NCI-H345 (cell line): ENCODE data around the gene DUOX1.

Experiments
- DNase-seq: peaks from one replicate; lab custom pipeline; 2025; lab: John Stamatoyannopoulos, UW

DUOX1 gene

DNA sequence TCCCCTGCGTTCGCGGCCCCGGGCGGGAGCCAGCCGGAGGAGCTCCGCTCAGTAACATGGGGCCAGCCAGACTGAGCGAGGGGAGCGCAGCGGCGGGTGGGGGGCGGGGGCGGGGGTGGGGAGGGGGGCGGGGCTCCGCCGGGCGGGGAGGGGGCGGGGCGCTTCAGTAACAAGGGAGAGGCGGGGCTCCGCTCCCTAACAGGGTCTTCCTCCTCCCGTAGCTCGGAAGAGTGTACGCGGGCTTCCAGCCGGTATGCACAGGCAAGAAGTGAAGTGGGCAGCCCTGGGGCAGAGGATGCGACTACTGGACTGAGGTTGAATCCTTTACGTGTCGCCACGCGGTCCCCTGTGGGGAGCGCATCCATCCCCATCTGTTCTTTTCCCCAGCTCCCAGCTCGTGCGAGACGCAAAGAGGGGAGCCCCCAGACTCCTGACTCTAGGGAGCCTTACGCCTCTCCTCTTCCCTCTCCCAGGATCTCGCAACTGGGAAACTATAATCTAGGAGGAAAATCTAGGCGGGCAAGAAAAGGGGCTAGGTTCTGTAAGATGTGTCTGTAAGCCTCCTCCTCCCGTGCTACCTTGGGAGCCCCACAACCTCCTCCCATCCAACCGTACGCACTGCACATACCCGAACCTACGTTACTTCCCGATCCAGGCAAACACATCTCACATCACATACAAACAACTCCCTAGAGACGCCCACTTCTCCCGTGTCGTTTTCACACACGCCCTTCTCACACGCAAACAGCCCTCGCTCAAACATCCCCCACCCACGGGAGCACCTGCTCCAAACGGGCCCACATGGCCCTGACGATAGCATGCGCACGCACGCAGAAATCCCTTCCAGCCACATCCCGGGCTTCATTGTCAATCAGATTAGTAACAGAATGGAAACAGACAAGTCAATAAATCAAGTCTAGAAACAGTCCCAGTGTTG is 58.4 kb downstream of the DUOX1 start, which contains the start of gene SHF:
TSS of gene SHF (minus strand) at position 73 of the 937 bp plus-strand sequence. CDS start at position 58, 15 bp downstream.
- peak; percentile 61 for DNase-seq

DNA sequence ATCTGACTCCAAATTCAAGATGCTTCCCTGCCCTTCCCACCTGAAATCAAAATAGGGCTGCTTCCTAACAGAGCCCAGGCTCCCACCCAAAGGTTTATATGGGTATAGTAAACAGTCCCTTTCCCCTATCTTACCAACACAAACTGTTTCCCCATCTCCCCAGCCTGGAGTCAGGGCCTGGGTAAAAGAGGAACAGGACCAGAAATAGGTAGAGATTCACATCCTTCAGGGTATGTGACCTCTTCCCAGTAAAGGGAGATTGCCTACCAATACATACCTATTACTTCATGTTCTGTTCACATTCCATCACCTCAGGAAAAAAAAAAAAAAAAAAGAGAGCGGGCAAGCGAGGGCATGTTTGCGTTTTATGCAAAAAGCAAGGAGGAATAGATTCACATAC is 67.7 kb downstream of the DUOX1 start:
- DNase-seq, result no peak

DNA sequence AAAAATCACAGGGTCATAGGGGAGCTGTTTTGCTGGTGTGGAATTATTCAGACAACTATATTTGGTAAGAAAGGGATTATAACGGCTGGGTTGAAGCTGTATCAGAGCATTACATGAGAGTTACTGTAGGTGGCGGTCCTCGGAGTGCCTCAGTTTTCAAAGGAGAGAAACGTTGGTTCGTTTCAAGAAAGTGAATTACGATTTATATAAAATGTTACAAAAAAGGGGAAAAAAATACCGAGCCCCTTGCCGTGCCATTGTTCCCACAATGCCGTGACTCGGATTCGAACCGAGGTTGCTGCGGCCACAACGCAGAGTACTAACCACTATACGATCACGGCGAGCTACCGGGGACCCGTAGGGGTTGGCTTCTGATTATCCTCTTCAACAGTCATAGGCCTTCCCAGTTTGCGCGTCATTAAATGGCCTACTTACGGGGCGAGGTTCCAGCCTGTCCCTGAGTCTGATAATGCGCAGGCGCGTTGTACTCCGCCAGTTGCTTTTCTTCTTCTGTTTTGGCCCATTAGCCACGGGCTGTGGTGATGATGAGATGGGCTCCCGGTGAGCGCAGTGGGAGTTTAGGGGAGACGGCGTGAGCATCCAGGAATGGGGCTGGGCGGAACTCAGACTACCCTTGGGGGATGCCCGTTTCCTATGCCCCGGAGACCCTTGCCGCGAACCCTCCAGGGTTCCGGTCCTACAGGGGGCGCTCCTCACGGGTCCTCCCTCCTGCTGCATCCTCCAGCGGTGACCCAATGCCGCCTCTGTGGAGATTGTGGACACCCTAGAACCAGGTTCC is 68.7 kb downstream of the DUOX1 start:
- DNase-seq, result peak; percentile 87

DNA sequence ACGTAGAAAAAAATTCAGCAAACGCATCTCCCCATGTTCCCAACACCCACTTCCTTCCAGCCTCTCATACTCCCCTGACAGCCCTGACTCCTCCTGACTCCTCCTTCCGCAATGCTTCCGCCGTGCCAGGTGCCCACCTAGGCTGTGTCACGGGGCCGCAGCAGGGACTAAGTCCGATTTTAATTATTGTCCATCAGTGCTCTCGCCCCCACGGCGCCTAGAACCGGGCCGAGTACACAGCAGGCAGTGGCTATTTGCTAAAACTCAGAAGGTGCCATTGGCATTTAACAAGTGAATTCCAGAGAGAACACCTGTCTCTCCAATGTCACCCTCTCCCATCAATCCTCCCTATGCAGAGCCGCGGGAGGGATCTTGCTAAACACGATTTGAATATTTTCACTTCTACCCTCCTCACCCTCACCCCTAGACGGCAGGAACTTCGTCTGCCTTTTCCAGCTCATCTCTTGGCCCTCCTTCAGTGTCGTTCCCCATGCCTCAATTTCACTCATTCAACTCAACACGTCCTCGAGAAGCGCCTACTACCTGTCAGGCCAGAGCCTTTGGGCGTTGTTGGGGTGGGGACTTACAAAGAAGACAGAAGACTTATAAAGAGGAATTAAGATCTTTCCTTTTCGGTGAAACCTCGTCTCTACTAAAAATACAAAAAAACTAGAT is 69.5 kb downstream of the DUOX1 start:
- peak; percentile 50 for DNase-seq

DNA sequence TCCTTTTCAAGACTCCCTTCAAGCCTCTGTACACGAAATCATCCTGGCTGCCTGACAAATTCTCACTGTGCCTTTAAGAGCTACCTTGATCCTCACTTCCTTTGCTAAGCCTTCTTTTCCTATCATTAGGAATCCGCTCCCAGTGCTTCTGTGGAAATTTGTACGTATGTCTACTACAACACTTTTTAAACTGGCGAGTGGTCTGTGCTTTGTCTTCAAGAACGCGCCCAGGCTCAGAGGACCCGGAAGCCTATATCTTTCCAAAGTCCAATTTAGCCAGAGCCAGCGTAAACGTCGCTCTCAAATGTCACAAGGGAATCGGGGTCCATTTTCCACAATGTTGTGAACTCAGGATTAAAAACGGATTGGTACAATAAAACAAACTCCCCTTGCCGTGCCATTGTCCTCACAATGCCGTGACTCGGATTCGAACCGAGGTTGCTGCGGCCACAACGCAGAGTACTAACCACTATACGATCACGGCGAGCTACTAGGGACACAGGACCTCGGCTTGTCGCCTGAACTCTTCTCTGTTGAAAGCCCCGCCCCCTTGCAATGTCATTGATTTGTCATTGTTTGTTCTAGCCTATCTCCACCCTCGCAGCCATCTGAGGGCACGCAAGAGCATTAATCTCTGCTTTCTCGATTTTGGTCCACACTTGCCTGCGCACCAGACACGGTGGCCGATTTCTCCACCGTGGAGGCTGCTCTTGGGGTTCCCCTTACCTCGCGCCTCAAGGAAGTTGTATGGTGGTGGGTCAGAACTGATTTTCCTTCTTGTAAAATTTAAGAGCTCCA is 70.4 kb downstream of the DUOX1 start:
- peak; percentile 87 for DNase-seq

DNA sequence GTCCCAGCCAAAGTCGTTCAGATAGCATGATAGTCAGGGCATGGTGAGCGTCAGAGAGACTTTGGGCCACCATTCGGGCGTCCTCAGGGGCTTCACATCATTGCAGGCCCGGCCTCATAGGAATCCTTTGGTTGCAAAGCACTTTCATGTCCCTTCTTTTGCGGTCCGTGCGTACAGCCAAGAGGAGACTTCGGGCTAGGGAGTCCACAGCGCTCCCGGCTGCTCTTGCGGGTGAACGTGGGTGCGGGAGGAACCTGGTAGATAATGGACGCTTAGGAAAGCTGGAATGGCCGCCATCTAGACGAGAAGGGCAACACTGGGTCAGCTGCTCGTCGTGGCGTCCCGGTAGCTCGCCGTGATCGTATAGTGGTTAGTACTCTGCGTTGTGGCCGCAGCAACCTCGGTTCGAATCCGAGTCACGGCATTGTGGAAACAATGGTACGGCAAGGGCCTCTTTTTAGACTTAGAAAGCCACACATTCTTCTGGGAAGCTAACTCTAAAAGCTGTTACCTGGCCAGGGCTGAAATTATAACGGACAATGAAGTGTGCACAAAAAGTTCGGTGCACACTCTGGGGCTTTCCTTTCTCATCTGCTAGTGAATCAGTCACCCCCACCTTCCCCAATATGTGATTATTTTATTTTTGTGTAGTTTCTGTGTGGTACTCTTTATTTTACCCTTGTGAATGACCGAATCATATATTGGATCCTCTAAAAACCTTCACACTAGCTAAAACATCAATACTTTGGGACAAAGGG is 71.2 kb downstream of the DUOX1 start:
- DNase-seq, result peak; percentile 68

DNA sequence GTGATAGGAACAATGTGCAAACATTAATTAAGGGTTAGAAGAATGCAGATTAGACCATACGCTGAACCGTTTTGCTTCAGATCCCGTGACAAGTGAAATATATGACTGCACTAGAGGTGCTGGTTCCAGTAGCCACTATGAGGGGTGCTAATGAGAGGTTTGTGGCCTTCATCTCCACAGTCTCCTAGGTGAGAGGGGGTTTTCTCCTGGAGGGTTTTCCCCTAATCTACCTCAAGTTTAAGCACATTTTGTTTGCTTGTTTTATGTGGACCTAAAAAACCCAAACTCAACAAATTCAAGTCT is 71.7 kb downstream of the DUOX1 start:
- DNase-seq, result no peak

DNA sequence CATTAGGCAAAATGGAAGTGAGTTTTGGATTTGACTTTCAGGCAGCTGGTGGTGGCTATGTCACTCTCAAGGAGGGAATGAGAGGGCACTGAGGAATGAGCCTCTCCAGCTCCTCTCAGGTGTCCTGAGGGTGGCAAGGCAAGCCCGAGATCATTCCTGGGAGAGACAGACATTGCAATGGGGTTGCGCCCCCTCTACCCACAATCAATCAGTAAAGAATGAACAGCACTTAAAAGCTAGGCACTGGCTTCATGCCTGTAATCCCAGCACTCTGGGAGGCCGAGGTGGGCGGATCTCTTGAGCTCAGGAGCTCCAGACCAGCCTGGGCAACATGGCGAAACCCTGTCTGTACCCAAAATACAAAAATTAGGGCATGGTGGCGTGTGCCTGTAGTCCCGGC is 72.1 kb downstream of the DUOX1 start:
- no peak for DNase-seq

DNA sequence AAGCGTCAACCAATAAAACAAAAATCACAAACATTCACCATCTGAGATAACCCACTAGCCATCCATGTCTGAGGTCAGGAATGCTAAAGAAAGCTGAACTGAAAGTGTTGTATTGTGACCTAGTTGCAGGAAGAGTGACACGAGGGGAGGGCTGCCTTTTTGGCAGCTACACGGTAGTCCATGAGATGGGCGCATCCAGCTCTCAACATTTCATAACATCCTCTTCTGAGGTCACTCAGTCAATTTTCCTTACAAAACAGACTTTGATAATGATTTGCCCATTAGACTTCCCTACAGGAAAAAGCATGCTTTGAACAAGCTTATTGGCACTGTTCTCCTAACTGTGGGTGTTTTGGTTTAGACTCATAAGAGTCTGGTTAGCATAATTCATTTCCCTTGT is 73.4 kb downstream of the DUOX1 start:
- DNase-seq, result no peak

DNA sequence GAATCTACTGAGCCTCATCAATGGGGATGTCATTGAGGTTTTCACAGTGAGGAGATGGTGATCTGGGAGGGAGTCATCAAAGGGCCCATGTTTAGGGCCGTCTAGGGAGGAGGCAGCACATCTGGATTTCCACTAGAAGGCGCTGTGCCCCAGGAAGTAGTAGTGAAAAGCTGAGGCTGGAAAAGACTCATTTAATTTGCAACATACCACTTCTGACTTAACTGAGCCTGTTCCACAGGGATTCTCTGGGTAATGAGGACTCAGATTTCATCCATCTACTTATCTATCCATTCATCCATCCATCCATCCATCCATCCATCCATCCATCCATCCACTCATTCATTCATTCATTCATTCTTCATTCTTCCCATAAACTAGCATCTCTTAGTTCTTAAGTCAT is 75.4 kb downstream of the DUOX1 start:
- DNase-seq, result peak; percentile 61

DNA sequence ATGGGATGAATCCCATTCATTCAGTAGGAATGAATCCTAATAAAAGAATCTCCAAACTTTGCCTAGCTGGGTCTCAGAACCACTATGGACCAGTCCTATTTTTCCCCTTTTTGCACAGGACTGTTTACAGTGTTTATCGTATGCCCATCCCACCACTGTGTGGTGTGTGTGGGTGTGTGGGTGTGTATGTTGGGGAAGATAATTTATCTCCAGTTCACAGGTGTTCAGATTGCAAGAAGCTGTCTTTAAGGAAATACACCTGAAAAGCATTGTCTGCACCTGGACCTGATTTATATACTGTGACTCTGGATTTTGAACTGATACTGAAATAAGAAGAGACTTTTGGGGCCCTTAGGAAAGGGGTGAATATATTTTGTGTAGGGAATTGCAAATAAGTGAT is 82.7 kb downstream of the DUOX1 start:
- no peak for DNase-seq
